Measurements from ENCODE around the gene FGD6. TPM values are rescaled to one million over a fixed set of nuclear protein-coding genes. Genes with fewer than 3 reads are reported as not detected.
A peak's percentile ranks its signal among the peaks of the same experiment; 100 is the strongest.

FGD6 gene
- total RNA-seq, 1 donor from 2014 or later: 17.7 TPM

- H3K9me3 ChIP-seq: no peaks in the 10 kb centered on the region
- intact Hi-C loops (cut with DNase I): no loop called here
- no peak overlapping the region for H3K27ac ChIP-seq
- no peak for TF ChIP-seq POLR2A (IDR thresholded peaks at IDR 0.05)
- DNase-seq (ENCODE audit: extremely low spot score in 2 of 2): no peak
- H3K27me3 ChIP-seq: no peaks in the 10 kb centered on the region
- H3K36me3 ChIP-seq: no peaks in the 10 kb centered on the region
- no peak overlapping the region for H3K4me3 ChIP-seq
- H3K4me1 ChIP-seq: peaks cover 14% of the 10 kb centered on the region
These were observed 142.5 kb downstream of the FGD6 start for GRCh38 chr12:95074766-95075165.

DNA sequence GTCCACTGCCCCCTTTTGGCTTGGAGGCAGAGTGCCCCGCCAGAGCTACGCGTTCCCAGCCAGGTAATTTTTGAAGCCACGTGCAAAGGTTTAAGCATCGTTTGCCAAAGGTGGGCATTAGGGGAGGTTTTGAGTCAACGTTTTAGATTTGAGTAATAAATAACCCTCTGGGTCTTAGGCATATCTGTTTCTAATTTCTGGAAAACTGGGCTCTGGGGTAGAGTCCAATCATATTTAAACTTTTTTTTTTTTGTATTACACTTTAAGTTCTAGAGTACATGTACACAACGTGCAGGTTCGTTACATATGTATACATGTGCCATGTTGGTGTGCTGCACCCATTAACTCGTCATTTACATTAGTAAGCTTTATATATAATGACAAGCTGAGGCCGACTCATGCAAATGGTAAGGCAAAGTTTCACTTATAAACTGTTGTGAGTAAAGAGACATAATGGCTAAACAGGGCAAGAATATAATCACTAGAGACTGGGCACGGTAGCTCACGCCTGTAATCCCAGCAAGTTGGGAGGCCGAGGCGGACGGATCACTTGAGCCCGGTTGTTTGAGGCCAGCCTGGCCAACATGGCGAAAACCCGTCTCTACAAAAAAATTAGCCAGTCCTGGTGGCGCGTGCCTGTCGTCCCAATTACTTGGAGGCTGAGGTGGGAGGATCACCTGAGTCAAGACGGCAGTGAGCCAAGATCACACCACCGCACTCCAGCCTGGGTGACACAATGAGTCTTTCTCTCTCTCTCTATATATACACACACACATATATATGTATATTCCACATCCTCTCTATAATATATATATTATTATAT lies 143.4 kb downstream of the FGD6 start:
- no peak for DNase-seq (ENCODE audit: extremely low spot score in 2 of 2)
- H3K27me3 ChIP-seq: no peaks in the 10 kb centered on the region
- H3K36me3 ChIP-seq: no peaks in the 10 kb centered on the region
- TF ChIP-seq POLR2AphosphoS5 (IDR thresholded peaks at IDR 0.05; ENCODE audit: insufficient read depth in 1 of 2, low read depth in 1 of 2) (no peak), POLR2A (IDR thresholded peaks at IDR 0.05) (no peak)
- TF ChIP-seq, protein P1, sequence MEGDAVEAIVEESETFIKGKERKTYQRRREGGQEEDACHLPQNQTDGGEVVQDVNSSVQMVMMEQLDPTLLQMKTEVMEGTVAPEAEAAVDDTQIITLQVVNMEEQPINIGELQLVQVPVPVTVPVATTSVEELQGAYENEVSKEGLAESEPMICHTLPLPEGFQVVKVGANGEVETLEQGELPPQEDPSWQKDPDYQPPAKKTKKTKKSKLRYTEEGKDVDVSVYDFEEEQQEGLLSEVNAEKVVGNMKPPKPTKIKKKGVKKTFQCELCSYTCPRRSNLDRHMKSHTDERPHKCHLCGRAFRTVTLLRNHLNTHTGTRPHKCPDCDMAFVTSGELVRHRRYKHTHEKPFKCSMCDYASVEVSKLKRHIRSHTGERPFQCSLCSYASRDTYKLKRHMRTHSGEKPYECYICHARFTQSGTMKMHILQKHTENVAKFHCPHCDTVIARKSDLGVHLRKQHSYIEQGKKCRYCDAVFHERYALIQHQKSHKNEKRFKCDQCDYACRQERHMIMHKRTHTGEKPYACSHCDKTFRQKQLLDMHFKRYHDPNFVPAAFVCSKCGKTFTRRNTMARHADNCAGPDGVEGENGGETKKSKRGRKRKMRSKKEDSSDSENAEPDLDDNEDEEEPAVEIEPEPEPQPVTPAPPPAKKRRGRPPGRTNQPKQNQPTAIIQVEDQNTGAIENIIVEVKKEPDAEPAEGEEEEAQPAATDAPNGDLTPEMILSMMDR (IDR thresholded peaks at IDR 0.05): peak in 1 of 3 experiments; percentile 71
- intact Hi-C loops (cut with DNase I): no loop called here
- H3K4me1 ChIP-seq: peaks cover 14% of the 10 kb centered on the region
- H3K4me3 ChIP-seq: peak overlapping the region; percentile 85 to 90
- H3K9me3 ChIP-seq: no peaks in the 10 kb centered on the region
- H3K27ac ChIP-seq: peak overlapping the region; percentile 88

DNA sequence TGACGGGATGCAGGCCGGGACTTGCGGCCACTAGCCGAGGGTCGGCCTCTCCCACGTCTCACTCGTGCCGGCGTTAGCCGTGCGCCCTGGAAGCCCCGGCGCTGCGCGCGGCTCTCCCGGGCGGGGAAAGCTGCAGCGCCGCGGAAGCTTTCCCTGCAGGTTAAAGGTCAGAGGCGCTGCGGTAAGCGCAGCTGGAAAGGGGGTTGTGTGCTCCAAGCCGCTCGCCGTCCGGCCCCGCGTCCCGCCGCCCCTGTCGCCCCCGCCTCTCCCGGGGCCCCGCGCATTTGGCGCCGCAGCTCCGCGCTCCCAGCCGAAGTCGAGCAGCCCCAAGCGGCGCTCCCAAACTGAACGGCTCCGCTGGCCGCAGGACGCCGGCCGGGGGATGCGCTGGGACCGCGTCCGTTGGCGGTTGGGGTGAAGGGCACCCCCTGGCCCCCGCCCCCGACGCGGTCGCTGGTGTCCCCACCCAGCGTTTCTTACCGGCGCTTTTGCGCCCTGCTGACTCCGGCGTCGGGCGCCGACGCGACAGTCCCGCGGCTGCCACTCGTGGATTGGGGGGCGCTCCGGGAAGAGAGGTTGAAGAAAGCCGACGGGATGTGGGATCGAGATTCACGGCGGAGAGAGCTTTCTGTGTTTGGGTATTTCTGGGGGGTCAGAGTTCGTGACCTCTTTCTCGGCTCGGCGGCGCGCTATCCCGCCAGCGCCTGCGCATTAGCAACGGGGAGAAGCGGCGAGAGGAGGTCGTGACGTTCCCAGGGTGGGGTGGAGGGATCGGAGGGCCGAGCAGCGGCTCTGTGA lies 144.2 kb downstream of the FGD6 start, which contains the start of gene NR2C1:
Gene NR2C1 (minus strand): TSS at position 719 of the 798 bp plus-strand sequence. CDS start 6,234 bp downstream, outside the sequence.
- intact Hi-C loops (cut with DNase I): no loop called here
- H3K4me1 ChIP-seq: peaks cover 14% of the 10 kb centered on the region

GRCh38 chr12:95070378-95070777 lies 146.9 kb downstream of the FGD6 start:
- H3K9me3 ChIP-seq: no peaks in the 10 kb centered on the region
- no peak overlapping the region for H3K4me3 ChIP-seq
- peaks cover 14% of the 10 kb centered on the region for H3K4me1 ChIP-seq
- peaks cover 0 to 15% of the 10 kb centered on the region in 2 donors for H3K36me3 ChIP-seq
- no peak overlapping the region for H3K27ac ChIP-seq
- no peak for DNase-seq (ENCODE audit: extremely low spot score in 2 of 2)
- TF ChIP-seq, protein P1 (IDR thresholded peaks at IDR 0.05): no peak
- no peak for TF ChIP-seq POLR2A (IDR thresholded peaks at IDR 0.05)
- TF ChIP-seq POLR2AphosphoS5 (IDR thresholded peaks at IDR 0.05; ENCODE audit: insufficient read depth in 1 of 2, low read depth in 1 of 2): no peak
- no peaks in the 10 kb centered on the region for H3K27me3 ChIP-seq
- intact Hi-C loops (cut with DNase I): no loop called here

More for the DNA sequence above, 144.2 kb downstream of the FGD6 start, which contains the start of gene NR2C1:
- Histone ChIP-seq H3K4me3 (peak within 1 kb of the TSS; percentile 85 to 90), H3K27me3 (no peaks in the 10 kb centered on the region), H3K27ac (peak within 1 kb of the TSS; percentile 88), H3K9me3 (no peaks in the 10 kb centered on the region), H3K36me3 (no peaks in the 10 kb centered on the region)
- TF ChIP-seq POLR2AphosphoS5 (IDR thresholded peaks at IDR 0.05; ENCODE audit: insufficient read depth in 1 of 2, low read depth in 1 of 2) (peak; percentile 79 to 80), POLR2A (IDR thresholded peaks at IDR 0.05) (peak in 1 of 2 donors; percentile 14)
- TF ChIP-seq, protein P1 (IDR thresholded peaks at IDR 0.05): peak in 2 of 3 experiments; percentile 53 to 54
- DNase-seq (ENCODE audit: extremely low spot score in 2 of 2): peak in 1 of 2 donors; percentile 92

DNA sequence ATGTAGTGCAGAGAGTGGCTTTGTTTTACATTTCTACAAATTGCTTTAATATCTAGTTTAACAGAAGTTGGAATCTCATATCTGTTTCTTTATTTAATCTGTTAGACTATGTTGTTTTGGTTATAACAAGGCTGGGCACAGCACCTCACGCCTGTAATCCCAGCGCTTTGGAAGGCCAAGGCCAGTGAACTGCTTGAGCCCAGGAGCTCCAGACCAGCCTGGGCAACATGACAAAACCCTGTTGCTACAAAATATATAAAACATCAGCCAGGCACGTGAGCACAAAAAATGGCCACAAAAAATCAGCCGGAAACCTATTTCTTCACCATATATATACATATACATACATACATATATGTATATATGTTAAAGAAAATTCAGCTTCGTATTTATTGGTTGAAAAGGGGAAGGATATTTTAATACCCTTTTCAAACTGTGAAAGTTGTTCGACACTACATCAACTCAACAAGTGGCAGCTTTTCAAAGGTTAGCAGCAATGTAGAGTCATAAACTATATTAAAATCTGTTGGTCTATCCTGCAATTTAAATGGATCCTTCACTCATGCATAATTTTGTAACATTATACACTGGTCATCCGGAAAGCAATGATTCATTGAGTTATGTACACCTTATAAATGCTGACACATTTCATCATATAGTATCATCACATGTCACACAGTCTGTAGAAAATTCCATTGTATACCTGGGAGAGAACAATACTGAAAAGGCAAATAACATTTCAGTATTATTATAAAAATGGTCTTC lies 151.0 kb downstream of the FGD6 start:
- Histone ChIP-seq H3K36me3 (peaks cover 0 to 44% of the 10 kb centered on the region in 2 donors), H3K4me3 (no peak overlapping the region), H3K27ac (no peak overlapping the region), H3K27me3 (no peaks in the 10 kb centered on the region), H3K9me3 (no peaks in the 10 kb centered on the region), H3K4me1 (peaks cover 7% of the 10 kb centered on the region)
- TF ChIP-seq POLR2AphosphoS5 (IDR thresholded peaks at IDR 0.05; ENCODE audit: insufficient read depth in 1 of 2, low read depth in 1 of 2) (no peak), POLR2A (IDR thresholded peaks at IDR 0.05) (no peak)
- TF ChIP-seq, protein P1 (IDR thresholded peaks at IDR 0.05): no peak
- intact Hi-C loops (cut with DNase I): no loop called here
- no peak for DNase-seq (ENCODE audit: extremely low spot score in 2 of 2)
